GM21529 (cell line): ENCODE data around the gene DPP4.
"Not testable (repeated sequence)": the region's sequence is repeated elsewhere in the genome, so short reads cannot be mapped to it uniquely, and the experiment has no call there.

Experiments
- ATAC-seq: cut with Tn5 transposase; IDR thresholded peaks from one replicate; pipeline ENCODE4 v1.9.1; 2021; ENCODE audit not compliant: unreplicated experiment

The DPP4 gene

DNA sequence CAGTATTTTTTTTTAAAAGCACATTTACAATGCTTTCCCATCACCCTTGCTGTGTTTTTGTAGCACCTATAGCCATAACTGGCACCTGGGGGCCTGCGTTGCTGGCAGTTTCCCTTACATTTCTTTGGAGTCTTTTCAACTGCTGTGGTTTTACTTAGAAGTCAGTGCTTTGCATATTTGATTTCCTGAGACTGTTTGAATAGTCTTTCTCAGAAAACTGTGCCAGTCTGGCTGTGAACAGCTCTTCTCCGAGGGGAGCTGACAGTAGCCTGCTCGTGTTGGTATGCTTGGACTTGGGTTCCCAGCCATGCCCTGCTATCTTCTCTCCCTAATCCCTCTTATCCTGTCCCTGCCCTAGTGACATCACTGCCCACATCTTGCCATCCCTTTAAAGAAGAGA, 81.5 kb downstream of the DPP4 start:
- no peak for ATAC-seq

DNA sequence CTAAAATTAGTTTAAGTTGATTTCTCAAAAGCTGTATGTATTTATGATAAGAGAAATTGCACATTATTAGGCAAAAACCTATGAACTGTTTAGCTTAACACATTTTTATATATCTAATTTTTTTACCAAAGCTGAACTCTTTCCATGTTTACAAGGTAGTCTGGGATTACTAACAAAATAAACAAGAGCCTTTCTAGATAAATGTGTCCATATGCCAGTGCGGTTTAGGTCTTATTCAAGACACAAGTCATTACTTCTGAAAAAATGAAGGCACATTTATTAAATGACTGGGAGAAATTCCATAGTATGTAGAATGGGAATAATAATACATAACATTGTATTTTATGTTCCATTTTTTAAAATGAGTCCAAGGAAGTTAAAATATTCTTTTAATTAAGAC, 82.0 kb downstream of the DPP4 start:
- no peak for ATAC-seq

DNA sequence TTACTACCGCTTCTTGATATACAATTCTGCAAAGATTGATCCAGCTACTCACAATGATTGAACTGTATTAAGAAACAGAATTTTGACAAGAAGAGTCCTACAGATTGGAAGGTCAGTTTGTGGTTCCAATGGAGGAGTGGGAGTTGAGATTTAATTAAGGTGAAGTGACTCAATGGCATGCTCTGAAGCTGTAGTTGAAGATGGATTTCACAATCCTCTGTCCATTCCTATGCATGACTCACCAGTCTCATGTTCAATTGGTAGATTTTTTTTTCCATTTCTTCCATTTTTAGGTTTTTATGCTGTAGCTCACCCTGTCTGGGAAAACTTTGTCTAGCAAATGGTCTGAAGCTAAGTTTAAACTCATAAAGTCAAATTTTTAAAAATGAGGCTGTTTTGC, 83.3 kb downstream of the DPP4 start:
- ATAC-seq = no peak

DNA sequence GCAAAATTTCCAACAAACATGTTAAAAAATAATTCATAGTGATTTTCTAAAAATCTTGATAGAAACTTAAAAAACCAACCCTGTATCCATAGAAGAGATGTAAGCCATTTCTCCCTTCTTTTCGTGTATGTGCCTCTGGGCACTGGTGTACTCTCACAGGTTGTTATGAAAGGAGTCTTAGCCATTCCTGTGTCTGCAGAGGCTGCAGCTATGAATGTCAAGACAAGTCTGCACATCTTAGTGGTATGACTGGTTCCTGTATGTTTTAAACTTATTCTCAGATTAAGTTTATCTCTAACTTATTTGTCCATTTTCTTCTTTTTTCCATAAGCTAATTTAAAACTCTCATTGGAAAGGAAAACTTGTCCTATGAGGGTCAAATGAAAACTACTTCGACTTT, 84.0 kb downstream of the DPP4 start:
- ATAC-seq = no peak

DNA sequence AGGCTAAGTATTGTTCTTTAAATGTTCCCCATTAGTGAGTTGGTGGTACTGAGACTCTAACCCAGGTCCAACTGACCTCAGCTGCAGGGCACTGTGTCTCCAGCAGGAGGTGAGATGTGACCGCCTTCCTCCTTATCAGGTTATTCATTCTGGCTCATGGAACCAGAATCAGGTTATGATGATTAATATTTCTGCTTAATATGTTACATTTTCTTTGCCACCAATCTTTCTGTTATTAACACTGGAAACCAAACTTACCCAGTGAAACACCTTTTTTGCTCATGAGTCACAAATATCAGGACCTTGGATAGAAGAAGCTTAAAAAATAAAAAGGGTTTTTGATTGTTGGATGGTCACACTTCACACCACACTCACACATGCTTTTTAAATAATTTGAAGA, 85.4 kb downstream of the DPP4 start:
- no peak for ATAC-seq

DNA sequence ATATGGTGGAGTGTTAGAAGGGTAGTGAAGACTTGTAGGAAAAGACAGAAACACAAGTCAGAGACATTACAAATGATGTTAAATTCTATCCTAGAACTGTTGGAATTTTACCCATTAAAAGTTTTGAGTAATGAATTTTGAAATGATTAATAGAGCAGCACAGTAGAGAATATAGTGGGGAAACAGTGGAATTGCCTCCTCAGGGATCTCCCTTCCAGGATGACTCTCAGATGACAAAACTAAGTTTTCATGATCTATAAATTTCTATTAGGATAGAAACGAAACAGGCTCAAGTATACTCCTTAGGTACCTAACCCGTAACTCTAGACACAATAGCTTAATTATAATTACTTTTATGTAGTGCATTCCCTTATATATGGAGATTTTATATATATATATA, 86.7 kb downstream of the DPP4 start:
- no peak for ATAC-seq

DNA sequence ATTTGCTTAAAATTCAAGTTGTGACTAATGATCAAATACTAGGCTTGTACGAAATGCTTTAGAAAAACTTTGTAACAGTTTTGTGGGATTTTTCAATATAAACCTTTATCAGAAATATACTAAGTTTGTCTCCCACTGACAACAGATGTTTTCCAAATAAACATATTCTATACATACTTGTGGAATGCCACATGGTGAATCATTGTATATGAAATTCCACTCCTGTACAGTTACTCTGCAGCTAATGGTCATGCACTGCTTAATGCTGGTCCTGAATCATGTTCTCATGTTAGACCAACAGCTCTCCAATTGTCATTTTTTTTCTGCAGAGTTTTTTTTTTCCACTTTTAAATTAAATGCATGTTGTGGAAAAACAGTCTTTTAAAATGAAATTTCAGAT, 90.1 kb downstream of the DPP4 start:
- no peak for ATAC-seq

DNA sequence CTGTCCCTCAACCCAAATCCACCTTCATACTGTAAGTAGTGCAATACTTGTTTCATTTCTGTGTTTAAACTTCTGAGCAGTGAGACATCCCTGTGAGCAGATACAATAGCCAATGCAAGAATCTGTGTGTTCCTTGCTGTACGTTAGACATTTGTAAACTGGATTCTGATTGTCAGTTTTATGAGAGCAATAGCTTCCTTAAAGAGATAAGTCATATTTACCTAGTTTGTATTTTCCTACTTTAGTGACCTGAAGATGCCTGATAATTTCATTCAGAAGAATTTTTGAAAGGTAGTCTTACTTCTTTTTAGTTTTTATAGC, 90.7 kb downstream of the DPP4 start:
- ATAC-seq = no peak

DNA sequence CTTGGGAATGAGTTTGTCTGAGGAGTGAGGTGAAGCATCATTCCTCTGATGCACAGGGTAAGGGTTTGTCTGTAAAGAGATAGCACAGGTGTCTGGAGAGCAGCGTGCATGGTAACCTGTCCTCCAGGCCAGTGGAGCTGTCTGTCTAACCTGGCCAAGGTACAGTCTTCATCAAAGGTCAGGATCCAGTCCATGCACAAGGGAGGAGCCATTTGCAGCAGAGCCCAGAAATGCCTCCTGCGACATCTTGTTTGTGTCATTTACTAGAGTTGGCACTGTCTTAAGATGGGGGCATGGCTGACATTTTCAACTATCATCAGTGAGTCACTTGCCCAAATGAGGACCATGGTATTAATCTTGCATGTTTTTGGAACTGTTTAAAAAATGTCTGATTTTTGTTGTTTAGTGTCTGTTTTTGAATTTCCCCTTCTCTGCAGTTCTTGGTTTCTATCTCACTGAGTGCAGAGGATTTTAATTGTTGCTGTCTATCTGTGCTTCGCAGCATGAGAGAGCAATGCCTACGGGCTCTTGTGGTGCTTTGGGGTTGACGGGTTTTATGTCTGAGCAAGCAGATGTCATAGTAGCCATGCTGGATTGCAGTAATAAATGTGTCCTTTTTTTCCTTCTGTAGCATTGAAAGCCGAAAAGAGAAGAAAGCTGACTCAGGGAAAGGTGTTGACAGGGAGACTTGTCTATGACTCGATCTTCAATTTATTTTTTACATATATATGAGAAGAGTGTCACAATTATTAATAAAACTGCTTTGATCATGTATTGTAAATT, 91.3 kb downstream of the DPP4 start:
- ATAC-seq = no peak

DNA sequence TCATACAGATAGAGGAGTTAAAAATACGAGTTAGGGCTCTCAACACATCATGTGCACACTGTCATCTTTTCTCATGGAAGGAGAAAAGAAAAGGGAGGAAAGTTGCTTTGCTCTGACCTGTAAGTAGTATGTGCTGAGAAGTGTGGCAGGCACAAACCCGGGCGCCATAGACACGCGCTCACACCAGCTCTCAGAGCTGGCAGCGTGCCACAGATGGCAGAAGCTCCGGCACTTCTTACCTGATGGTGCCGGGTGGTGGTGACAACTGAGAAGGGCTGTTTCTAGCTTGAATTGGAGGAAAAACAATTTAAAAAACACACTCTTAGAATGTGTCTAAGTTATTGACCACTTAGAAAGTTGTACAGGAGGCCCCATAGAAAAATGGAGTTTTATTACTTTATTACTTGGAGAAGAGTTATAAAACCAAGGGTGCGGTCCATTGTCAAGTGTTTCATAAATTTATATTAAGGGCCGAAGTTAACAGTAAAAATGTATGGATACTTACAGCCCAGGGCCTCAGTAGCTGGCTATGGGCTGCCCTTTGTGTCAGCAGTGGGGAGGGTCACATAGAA, 92.2 kb downstream of the DPP4 start:
- no peak for ATAC-seq

DNA sequence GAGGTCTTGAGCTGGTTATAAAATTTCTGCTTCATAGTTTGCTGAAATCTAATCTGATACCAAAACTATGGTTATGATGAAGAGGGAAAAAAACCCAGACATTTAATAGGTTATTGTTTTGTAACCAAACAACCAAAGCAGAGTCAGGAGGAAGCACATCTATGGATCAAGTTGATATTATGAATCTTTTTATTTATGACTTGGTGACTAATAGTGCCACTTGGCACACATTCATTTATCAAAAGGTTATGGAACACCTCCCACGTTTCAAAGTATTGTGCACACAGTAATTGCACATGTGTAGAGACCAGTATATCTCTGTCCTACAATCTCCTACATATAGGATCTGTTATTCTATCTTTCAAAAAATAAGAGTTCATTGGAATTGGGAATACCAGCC, 93.0 kb downstream of the DPP4 start:
- no peak for ATAC-seq

DNA sequence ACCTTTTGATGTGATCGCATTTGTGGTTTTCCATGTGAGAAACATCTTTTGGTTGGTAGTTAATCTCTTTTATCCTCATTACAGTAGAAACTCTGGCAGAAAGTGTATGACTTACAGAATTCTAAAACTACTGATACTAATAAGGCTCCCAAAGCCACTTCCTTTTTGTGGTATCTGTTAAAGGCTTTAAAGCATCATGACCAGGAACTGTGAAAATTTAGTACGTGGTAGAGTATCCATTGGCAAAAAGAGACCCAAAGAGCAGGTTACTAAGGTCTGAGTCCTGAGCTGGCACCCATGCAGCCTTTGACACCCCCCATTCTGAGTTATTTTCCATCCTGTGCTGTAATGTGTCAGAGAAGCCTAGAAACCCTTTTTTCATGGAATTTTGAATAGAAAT, 94.5 kb downstream of the DPP4 start:
- no peak for ATAC-seq

DNA sequence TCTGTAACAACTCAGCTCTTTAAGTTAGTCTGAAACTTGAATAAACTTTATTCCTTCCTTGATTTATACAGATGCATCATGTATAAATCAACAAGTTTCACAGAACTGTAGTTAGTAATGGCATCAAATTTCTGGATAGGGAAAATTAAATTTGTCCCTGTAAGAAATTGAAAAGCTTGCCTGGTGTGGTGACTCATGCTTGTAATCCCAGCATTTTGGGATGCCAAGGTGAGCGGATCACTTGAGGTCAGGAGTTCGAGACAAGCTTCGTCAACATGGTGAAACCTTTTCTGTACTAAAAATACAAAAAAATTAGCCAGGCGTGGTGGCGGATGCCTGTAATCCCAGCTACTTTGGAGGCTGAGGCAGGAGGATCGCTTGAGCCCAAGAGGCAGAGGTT, 96.1 kb downstream of the DPP4 start:
- ATAC-seq = not testable (repeated sequence)

DNA sequence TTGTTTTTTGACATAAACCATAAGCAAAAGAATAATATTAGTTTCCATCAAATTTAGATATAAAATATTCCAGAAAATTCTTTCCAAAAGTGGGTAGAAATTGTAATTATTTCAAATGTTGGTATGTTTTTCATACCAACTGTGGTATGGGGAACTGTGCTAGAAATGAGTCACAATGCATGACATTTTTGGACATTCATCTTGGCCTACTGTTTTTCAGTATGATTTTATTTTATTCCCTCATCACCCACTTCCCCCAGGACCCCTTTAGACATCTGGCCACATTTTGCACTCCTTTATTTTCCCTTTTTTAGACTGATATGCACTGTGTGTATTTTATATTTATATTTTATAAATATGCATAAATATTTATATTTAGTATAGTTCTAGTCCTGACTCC, 97.1 kb downstream of the DPP4 start:
- no peak for ATAC-seq

DNA sequence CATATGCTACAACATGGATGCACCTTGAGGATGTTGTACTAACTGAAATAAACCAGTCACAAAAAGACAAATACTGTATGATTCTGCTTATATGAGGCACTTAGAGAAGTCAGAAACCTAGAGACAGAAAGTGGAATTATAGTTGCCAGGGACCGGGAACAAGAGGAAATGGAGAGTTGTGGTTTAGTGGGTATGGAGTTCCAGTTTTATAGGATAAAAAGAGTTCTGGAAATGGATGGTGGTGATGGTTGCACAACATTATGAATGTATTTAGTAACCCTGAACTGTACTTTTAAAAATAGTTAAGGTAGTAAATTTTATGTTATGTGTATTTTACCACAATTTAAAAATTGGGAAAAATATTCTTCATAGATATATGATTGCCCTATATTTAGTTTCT, 97.7 kb downstream of the DPP4 start:
- no peak for ATAC-seq

DNA sequence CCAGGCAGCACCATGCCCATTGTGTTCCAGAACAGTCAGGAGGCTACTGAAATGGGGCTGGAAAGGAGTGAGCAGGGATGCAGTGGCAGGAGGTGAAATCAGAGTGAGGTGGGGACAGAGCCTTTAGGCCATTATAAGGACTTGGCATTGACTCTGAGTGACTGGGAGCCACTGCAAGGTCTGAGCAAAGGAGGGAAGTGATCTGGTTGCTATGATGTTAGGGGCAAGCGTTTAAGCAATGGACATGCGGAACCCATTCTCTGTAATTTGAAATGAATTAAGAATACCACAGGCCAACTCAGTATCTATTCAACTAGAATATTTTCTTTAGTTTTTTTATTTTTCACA, 98.2 kb downstream of the DPP4 start:
- no peak for ATAC-seq

DNA sequence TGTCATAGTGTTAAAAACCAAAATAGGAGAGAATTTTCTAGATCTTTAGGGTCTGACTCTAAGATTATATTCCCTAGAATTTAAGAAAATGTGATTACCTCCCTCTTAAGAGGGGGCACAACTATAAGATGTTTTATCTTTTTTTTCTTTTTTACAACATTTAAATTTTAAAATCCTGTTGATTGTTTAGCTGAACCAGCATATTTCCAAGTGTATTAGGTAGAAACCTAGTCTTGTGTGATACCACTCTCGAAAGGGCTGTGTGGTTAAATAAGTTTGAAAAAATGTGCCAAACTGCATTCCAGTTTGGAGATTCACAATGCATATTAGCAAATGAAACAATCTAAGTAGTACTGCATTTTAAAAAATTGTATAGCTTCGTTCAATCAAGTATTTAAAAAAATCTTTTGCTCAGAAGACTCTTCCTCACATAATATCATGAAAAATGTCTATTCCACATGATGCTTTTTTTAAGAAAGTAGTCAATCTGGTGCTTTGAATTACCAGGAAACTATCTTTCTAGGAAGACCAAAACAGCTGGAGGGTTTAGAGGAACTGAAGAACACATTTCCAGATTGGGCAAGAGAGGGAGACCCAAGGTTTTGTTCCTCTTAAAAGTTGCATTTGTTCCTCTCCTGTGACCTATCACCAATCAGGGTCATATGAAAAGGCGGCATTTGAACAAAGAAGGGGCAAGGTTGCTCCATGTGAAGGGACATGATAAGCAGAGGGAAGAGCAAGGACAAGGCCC, 98.8 kb downstream of the DPP4 start:
- no peak for ATAC-seq

DNA sequence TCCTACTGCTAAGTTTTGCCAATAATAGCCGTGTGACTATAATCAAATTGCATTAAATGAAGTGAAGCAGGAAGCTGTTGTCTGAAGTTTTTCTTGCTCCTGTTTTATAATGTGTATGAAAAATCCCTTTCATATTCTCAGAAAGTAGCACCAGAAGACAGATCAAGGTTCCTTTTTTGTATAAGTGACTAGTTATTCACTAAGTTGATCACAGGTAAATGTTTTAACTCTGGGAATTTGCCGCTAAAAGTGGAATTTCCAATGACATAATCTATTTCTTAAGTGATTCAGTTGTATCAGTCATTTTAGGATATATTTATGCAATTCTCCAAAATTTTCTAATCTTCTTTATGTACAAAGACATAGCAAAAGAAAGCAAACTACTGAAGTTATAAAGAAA, 99.6 kb downstream of the DPP4 start:
- no peak for ATAC-seq

DNA sequence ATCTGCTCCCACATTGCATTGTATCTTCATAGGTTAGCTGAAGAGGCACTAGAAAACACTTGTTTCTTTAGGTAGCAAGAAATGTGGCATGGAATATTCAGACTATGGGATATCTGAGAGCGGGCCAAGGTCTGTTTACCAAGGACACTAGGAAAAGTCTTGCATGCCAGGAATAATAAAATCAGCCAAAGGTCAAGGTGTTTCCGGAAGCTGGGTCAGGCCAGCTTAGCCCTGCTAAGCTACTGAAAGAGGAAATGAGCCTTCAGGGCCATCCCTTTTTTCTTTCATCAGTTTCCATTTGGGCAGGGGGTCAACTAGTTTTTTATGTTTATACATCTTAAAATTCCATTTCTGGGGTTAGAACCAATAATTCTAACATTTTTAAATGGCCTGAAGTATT, 101.1 kb downstream of the DPP4 start:
- ATAC-seq = no peak

DNA sequence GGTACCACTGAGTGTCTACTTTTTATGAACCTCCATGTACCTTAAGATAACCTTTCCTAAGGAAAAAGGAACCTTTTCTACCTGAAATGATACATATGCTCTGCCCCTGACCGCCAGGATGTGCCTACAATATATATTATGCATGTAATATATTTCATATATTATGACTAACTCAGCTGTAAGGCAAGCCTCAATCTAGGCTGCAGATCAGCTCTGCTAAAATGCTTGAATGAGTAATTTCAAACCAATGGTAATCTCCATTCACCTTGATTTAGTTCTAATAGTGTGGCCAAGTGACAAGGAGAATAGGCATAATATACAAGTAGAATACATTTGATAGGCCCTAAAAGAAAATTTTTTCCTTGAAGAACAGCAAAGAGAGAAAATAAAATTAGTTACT, 101.8 kb downstream of the DPP4 start:
- ATAC-seq = no peak

DNA sequence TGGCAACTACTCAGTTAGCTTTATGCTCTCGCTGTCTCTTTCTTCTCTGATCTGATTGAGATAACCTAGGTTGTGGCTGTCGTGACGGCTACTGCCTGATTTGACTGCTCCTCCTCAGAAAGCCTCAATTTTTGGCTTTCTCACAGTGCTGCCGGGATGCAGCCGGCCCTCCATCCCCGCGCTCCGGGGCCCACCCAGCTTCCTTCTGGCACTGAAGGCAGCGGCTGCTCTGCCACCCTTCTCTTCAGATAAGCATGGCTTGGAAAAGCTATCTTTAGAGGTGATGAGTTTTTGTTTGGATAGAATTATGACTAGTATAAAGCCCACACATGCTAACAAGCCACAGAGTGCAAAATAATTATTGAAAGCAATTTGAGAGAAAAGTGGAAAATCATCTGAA, 102.5 kb downstream of the DPP4 start:
- no peak for ATAC-seq

DNA sequence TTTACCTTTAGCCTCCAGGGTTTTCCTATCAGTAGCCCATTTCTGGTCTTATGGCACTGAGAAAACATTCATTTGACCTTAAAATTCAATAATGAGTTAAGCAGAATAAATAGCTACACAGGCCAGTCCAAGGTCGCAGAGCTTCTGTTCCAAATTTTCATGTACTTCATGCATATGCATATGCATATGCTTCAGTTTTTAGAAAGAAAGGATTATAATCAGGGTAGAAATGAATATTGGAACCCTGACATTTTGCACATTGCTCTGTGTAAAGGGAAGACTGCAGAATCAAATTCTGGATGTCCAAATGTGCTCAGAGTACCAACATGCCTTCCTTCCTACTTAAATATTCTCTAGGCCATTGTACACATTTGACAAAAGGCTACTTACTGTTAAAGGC, 104.9 kb downstream of the DPP4 start:
- ATAC-seq = no peak

DNA sequence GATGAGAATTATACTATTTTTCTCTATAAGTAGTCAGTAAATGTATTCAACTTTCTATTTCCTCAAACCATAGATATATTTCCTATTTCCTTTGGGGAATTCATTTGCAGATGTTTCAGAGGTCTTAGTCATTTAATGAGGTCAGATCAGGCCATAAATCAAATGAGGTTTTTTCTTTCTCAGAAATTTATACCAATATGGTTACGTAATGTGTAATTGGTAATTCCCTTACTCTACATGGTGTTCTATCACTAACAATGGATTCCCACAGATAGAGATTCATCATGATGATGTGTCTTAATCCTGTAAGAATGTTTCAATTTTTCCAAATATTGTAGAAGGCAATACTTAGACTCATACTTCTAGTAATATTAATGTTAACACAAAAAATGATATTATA, 108.0 kb downstream of the DPP4 start:
- ATAC-seq = no peak
